Fibroblast of skin of left biceps (primary cell): Measurements from ENCODE around the gene RHD.
"Not testable (repeated sequence)": the region's sequence is repeated elsewhere in the genome, so short reads cannot be mapped to it uniquely, and the experiment has no call there.

Source experiments
- DNase-seq, 2 experiments: peaks; one replicate each; pipeline ENCODE4 v3.0.0-alpha.2; 2013; ENCODE audit warnings: low read depth in 2 of 2

Gene RHD

DNA sequence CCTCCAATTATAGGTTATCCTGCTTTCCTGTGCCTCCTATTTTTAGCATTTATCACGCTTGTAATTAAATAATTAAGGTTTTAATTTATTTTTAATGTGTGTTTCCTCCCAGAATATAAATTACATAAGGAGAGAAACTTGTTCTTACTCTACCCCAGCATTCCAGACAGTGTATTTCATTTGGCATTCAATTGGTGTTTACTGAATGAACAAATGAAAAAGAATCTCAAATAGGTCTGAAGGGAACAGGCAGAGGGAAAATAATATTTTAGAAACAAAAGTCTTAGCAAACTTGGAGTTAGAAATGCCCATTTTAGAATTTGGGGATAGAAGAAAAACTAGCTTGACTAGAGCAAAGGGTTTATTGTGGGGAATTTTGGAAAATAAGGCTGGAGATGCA lies 15.1 kb upstream of the RHD start:
- DNase-seq = no peak

- not testable (repeated sequence) for DNase-seq
These were observed 12.5 kb upstream of the RHD start for GRCh38 chr1:25259813-25260212.

DNA sequence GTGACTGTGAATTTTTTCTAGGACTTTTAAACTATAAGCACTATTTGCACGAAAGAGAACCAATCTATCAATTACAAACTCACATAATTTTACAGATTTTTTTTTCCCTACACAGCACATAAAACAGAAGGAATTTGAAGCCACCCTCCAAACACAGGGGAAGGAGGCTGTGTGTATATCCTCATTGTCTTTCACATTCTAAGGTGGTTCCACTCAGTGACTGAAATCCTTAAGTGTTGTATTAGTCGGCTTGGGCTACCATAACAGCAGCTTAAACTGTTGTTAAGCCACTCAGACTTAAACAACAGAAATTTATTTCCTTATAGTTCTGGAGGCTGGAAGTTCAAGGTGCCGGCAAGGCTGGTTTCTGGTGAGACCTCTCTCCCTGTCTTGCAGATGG lies 12.0 kb upstream of the RHD start:
- not testable (repeated sequence) for DNase-seq

DNA sequence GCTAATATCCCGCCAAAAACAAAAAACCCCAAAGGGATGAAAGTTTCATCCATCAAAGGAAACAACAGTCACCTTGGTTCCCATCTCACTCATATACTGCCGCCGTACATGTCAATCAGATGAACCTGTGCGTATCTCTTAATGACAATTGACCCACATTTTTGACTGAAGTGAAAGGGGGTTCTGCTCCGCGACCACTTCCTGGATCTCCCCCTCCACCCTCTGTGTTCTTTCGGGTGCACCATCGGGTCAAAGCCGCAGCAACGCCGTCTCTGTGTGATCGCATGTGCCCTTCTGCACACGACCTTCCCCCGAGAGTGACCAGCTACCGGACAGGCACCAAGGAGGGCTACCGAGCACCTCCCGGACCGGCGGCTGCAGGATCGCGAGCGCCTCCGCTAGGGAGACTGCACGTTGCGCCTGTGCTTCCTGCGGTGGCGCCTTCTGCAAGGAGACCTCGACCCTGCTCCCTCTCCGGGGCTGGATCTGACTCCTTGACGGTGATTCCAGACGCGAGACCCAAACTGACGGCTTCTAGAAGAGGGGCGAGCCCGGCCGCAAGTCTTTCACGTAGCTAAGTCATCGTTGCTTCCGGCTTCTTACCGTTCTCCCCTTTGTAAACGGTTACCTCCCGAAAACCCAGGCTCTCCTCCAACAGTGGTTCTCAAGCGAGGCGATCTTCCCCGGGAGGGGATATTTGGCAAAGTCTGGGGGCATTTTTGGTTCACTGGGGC lies 5.6 kb upstream of the RHD start:
- not testable (repeated sequence) for DNase-seq

DNA sequence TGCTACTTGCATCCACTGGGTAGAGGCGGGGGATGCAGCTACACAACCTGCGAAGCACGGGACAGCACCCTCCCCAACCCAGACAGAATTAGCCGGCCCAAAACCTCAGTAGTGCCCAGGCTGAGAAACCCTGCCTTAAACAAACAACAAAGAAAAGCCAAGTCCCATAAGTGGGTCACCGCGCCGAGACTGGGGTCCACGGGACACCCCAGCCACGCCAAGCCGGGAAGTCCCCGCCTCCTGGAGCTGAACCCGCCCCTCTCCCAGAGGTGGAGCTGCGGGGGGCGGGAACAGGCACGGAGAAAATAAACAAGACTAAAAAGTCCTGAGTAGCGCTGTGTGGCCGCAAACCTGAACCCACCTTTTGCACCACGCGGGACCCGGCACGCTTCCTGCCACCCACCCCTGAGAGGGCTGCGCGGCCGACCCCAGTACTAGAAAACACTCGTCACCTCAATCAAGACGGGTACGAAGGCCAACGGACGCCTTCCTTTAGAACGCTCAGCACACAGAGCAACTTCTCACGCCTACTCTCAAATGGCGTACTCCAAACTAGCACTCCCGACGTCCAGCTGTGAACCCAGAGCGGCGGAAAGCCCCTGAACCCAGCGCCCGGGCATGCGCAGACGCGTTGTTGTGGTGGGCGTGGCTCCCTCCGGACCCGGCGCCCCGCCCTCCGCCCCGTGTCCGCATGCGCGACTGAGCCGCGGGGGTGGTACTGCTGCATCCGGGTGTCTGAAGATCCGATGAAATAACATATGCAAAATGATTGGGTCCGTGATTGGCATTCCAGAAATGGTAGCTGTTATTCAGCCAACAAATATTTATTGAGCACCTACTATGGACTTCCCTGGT lies 4.8 kb upstream of the RHD start:
- peak; percentile 62 for DNase-seq

- DNase-seq = not testable (repeated sequence)
These were observed 4.1 kb upstream of the RHD start for GRCh38 chr1:25268143-25268760.

- DNase-seq = not testable (repeated sequence)
These were observed 3.3 kb downstream of the RHD start for GRCh38 chr1:25275648-25276047.

DNA sequence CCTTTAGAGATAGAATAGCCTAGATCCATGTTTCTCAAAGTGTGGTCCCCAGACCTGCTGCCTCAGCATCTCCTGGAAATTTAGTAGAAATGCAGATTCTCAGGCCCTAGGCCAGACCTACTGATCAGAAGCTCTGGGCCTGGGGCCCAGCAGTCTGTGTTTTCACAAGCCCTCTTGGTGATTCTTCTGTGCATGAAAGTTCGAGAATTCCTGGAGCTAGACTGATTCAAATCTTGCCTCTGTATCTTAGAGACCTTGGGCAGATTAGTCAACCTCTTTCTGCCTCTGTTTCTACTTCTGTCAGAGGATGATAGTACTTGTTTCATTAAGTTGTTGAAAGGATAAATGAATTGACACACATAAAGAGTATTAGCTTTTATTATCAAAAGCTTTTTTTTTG lies 5.0 kb downstream of the RHD start:
- DNase-seq = not testable (repeated sequence)

DNA sequence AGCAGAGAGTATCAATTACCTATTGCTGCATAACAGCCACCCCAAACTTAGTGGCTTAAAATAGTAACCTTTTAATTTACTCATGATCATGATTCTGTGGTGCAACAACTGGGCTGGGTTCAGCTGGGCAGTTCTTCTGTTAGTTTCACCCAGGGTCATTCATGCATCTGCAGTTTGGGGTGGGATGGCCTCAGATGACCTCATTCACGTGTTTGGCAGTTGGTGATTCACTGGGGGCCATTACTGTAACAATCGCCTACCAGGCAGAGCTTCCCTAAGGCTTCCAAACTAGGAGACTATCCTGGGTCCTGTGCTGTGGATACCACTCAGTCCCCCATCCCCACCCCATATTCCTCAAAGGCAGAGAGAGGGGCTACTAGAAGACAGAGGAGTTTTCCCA lies 6.0 kb downstream of the RHD start:
- DNase-seq = not testable (repeated sequence)

DNA sequence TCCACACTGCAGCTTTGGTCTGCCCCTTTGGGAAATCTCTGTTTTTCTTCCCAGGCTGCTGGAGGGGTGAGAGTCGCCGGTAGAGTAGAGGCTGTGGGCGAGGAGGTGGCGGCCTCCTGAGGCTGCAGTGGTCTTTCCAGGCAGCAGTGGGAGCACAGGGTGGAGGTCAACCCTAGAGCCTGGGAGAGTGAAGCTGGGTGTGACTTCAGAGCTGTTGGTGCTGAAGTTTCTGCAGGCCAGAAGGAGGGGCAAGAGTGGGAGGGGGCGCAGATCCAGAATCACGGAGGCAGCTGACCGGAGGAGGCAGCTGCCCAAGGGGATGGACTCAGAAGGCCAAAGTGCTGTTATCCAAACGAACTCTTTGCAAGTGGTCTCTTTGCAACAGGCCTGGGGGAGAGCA lies 6.5 kb downstream of the RHD start:
- DNase-seq = not testable (repeated sequence)

- DNase-seq = not testable (repeated sequence)
These were observed 7.4 kb downstream of the RHD start for GRCh38 chr1:25279693-25280111.

GRCh38 chr1:25285862-25286261 lies 13.6 kb downstream of the RHD start:
- DNase-seq = not testable (repeated sequence)

GRCh38 chr1:25287164-25287563 lies 14.9 kb downstream of the RHD start:
- DNase-seq = not testable (repeated sequence)

- DNase-seq = not testable (repeated sequence)
These were observed 16.3 kb downstream of the RHD start for GRCh38 chr1:25288573-25289101.

DNA sequence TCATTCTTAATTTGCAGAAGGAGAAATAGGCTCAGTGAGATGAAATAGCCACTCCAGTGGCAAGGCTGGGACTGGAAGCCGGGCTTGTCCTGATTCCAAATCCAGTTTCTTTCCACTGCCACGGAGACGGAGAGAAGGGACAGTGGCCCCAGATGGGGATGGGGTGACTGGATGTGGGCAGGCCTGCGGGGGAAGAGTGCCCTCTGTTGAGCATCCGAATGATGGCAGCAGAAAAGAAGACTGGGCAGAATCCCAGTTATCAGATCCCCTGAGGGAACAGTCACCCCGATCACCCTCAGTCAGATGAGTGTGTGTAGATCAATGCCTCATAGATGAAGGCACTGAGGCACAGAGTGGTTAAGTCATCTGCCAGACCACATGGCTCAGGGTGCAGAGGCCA lies 17.7 kb downstream of the RHD start:
- DNase-seq = not testable (repeated sequence)

- DNase-seq = not testable (repeated sequence)
These were observed 21.1 kb downstream of the RHD start for GRCh38 chr1:25293426-25293825.

- DNase-seq = not testable (repeated sequence)
These were observed 22.8 kb downstream of the RHD start for GRCh38 chr1:25294889-25295826.

DNA sequence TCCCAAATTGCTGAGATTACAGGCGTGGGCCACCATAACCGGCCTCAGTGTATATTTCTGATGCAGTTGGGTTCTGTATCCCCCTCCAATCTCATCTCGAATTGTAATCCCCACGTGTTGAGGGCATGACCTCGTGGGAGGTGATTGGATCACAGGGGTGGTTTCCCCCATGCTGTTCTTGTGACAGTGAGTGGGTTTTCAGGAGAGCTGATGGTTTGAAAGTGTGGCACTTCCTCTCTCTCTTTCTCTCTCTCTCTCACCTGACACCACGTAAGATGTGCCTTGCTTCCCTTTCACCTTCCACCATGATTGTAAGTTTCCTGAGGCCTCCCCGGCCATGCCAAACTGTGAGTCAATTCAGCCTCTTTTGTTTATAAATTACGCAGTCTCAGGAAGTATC lies 24.2 kb downstream of the RHD start:
- not testable (repeated sequence) for DNase-seq

GRCh38 chr1:25300729-25301128 lies 28.4 kb downstream of the RHD start:
- not testable (repeated sequence) for DNase-seq

GRCh38 chr1:25302330-25302729 lies 30.0 kb downstream of the RHD start:
- DNase-seq = not testable (repeated sequence)

- not testable (repeated sequence) for DNase-seq
These were observed 32.6 kb downstream of the RHD start for GRCh38 chr1:25304936-25305335.
